ENCODE measurements around the gene IDH1.

GRCh38 chr2:208210688-208211451 lies 44.0 kb downstream of the IDH1 start:
- TF ChIP-seq CTCF (IDR thresholded peaks at IDR 0.05) (no peak), POLR2A (IDR thresholded peaks at IDR 0.05) (no peak), EP300 (IDR thresholded peaks at IDR 0.05) (no peak)

Measured in gastroesophageal sphincter (tissue), 3 donors.